Measurements from ENCODE around the gene RBFOX2. TPM values are rescaled to one million over a fixed set of nuclear protein-coding genes. Genes with fewer than 3 reads are reported as not detected.
"Not testable (repeated sequence)": the region's sequence is repeated elsewhere in the genome, so short reads cannot be mapped to it uniquely, and the experiment has no call there.

The RBFOX2 gene
- total and polyA plus RNA-seq, 3 donors from 2014 or later = 53.4 to 85.2 (median 63.9) TPM

GRCh38 chr22:35703861-35704584 is 324.6 kb downstream of the RBFOX2 start:
- TF ChIP-seq POLR2A (IDR thresholded peaks at IDR 0.05) (no peak), CTCF (IDR thresholded peaks at IDR 0.05) (no peak)
- Histone ChIP-seq H3K9me3 (no peaks in the 10 kb centered on the region), H3K27ac (no peak overlapping the region), H3K36me3 (ENCODE audit: low read depth, missing control alignments) (no peaks in the 10 kb centered on the region), H3K27me3 (no peaks in the 10 kb centered on the region), H3K4me1 (no peaks in the 10 kb centered on the region), H3K4me3 (no peak overlapping the region)
- 75% methylated on average over 7 of the region's 7 CpGs for WGBS, 2 donors
- intact Hi-C loops (cut with DNase I; ENCODE audit: low total_unique reads) = no loop called here
- DNase-seq = no peak

DNA sequence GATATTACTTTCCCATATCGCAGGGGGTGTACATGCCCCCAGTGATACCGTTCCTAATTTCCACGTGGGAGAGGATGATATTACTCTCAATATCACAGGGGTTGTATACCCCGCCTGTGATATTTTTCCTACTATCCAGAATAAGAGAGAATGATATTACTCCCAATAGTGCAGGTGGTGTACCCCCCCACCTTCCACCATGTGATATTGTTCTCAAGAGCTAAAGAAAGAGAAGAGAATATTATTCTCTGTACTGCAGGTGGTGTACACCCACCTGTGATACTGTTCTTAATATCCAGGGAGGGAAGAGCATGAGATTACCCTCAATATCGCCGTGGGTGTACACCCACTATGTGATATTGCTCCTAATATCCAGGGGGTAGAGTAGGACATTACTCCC is 328.8 kb downstream of the RBFOX2 start:
- H3K27me3 ChIP-seq; H3K4me1 ChIP-seq; H3K27ac ChIP-seq; DNase-seq; H3K9me3 ChIP-seq; intact Hi-C loops (cut with DNase I; ENCODE audit: low total_unique reads); H3K4me3 ChIP-seq; H3K36me3 ChIP-seq (ENCODE audit: low read depth, missing control alignments): not testable (repeated sequence)
- WGBS, 2 donors = 57 to 60% methylated on average over 6 of the region's 6 CpGs

DNA sequence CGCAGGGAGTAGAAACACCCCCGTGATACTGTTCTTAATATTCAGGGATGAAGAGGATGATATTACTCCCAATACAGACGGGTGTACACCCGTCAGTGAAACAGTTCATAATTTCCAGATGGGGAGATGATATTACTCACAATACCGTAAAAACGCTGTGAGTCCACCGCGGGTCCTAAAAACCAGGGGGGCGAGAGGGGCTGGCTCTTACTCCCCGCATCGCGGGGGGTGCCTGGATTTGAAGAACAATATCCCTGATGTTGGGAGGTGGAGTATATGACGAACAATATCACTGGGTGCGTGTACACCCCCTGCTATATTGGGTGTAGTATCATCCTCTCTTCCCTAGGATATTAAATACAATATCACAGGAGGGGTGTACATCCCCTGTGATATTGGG is 331.5 kb downstream of the RBFOX2 start:
- intact Hi-C loops (cut with DNase I; ENCODE audit: low total_unique reads) = no loop called here
- no peaks in the 10 kb centered on the region for H3K36me3 ChIP-seq (ENCODE audit: low read depth, missing control alignments)
- H3K9me3 ChIP-seq = no peaks in the 10 kb centered on the region
- WGBS, 2 donors = 64 to 70% methylated on average over 14 of the region's 14 CpGs
- H3K4me1 ChIP-seq = no peaks in the 10 kb centered on the region
- TF ChIP-seq CTCF (IDR thresholded peaks at IDR 0.05) (no peak), POLR2A (IDR thresholded peaks at IDR 0.05) (no peak)
- H3K27ac ChIP-seq = no peak overlapping the region
- H3K4me3 ChIP-seq = no peak overlapping the region
- no peak for DNase-seq
- no peaks in the 10 kb centered on the region for H3K27me3 ChIP-seq

GRCh38 chr22:35695202-35695601 is 333.4 kb downstream of the RBFOX2 start:
- no peak for DNase-seq
- Histone ChIP-seq H3K36me3 (ENCODE audit: low read depth, missing control alignments) (no peaks in the 10 kb centered on the region), H3K4me1 (no peaks in the 10 kb centered on the region), H3K27ac (no peak overlapping the region), H3K27me3 (no peaks in the 10 kb centered on the region), H3K4me3 (no peak overlapping the region), H3K9me3 (no peaks in the 10 kb centered on the region)
- intact Hi-C loops (cut with DNase I; ENCODE audit: low total_unique reads) = no loop called here
- TF ChIP-seq POLR2A (IDR thresholded peaks at IDR 0.05) (no peak), CTCF (IDR thresholded peaks at IDR 0.05) (no peak)
- 60 to 66% methylated on average over 10 to 13 of the region's 13 CpGs for WGBS, 2 donors

DNA sequence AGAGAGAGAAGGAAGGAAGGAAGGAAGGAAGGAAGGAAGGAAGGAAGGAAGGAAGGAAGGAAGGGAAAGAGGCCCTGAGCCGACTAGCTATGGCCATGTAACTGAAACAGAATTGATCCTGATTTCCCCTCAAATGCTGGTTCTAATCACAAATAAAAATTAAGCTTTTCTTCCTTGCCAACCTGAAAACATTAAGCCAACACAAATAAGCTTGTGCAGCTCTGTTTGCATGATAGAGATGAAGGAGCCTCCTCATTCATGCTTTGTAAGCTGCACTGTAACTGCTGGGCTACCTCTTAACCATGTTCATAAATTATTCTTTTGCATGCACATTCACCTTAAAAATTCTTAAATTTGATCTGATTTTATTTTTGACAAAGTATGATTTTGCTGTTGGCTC is 338.6 kb downstream of the RBFOX2 start:
- no peak overlapping the region for H3K27ac ChIP-seq
- no peak overlapping the region for H3K4me3 ChIP-seq
- intact Hi-C loops (cut with DNase I; ENCODE audit: low total_unique reads) = no loop called here
- WGBS, 2 donors = 55 to 58% methylated on average over 1 of the region's 1 CpG
- TF ChIP-seq POLR2A (IDR thresholded peaks at IDR 0.05) (no peak), CTCF (IDR thresholded peaks at IDR 0.05) (no peak)
- no peaks in the 10 kb centered on the region for H3K4me1 ChIP-seq
- no peaks in the 10 kb centered on the region for H3K9me3 ChIP-seq
- no peak for DNase-seq
- H3K36me3 ChIP-seq (ENCODE audit: low read depth, missing control alignments) = no peaks in the 10 kb centered on the region
- no peaks in the 10 kb centered on the region for H3K27me3 ChIP-seq
